HG03159 (cell line): ENCODE data around the gene GOLGA3.
"Not testable (repeated sequence)": the region's sequence is repeated elsewhere in the genome, so short reads cannot be mapped to it uniquely, and the experiment has no call there.

ENCODE experiments used
- ATAC-seq: cut with Tn5 transposase; IDR thresholded peaks from one replicate; pipeline ENCODE4 v1.9.1; 2021; ENCODE audit warnings: mild to moderate bottlenecking, moderate library complexity; ENCODE audit not compliant: unreplicated experiment

The GOLGA3 gene

DNA sequence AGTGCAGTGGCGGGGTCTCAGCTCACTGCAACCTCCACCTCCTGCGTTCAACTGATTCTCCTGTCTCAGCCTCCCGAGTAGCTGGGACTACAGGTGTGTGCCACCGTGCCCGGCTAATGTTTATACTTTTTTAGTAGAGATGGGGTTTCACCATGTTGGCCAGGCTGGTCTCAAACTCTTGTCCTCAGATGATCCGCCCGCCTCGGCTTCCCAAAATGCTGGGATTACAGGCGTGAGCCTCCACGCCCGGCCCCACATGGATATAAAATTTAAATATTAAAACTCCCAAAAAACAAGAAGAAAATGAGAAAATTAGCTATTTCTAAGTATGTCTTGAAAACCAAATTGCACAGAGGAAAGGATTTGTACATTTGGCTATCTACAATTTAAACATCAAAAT is 16.0 kb upstream of the GOLGA3 start:
- ATAC-seq, result not testable (repeated sequence)

DNA sequence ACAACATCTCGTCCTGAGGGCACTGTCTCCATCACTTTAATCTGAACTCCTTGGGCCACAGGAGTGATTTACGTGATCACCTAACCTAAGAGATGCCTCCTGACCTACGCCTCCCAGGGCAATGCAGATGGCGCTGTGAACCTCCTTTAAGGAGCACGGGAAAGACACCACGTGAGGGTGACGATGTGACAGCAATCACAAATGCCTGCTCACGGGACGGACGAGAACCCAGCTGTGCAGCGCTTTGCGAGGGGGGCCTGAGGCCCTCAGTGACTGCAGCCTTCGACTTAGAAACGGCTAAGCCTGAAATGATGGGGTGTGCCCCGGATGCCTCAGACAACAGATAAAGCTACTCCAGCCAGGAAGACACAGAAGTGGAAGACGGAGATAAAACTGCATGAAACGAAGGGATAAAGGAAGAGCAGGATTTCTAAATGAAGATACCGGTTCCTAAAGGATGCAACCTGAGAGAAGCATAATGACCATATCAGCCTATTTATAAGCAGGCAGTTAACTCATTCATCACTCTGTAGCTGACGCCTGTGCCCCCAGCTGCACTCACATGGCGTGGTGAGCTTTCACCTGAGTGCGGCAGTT is 13.9 kb upstream of the GOLGA3 start:
- no peak for ATAC-seq

DNA sequence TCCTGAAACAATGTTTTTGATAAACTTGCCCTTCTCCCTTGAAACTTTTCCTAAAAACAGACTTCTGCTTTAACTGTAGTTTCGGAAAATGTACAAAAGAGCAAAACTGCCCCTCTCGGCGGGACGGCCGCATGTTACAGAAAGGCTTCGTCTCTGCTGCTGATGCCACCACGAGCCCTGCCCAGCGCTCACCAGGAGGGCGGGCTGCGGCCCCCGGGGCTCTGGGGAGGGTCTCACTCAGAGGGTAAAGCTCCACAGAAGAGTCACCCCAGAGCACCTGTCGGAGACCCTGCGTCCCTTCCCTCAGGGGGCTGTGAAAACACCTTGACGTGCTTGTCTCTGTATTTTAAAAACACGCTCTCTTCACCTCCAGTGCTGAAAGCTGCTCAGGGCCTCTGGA is 12.5 kb upstream of the GOLGA3 start:
- ATAC-seq, result no peak

DNA sequence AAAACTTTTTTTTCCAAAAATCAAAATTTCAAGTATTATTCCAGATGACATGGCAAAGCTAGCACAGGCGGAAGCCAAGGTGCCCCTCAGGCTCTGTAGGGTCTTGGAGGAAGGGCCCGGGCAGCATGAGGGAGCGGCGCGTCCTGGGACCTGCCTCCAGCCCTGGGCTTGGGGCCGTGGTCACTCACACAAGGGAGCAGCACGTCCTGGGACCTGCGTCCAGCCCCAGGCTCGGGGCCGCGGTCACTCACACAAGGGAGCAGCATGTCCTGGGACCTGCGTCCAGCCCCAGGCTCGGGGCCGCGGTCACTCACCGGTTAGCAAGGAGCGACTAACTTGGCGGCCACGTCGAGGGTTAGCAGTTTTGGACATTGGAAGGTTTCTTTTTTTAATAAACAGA is 11.9 kb upstream of the GOLGA3 start:
- ATAC-seq, result no peak

DNA sequence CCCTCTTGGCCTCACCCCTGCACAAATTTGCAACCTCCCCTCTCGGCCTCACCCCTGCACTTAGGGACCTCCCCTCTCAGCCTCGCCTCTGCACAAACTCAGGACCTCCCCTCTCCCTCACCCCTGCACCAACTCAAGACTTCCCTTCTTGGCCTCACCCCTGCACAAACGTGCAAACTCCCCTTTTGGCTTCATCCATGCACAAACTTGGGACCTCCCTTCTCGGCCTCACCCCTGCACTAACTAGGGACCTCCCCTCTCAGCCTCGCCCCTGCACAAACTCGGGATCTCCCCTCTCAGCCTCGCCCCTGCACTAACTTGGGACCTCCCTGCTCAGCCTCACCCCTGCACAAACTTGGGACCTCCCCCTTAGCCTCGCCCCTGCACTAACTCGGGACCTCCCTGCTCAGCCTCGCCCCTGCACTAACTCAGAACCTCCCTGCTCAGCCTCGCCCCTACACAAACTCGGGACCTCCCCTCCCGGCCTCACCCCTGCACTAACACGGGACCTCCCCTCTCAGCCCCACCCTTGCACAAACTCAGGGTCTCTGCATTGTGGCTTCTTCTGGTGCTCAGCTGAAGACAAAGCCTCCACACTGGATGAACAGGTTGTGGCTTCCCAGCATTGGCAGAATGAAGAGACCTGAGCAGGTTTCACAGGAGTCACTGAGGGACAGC is 11.0 kb upstream of the GOLGA3 start:
- no peak for ATAC-seq

DNA sequence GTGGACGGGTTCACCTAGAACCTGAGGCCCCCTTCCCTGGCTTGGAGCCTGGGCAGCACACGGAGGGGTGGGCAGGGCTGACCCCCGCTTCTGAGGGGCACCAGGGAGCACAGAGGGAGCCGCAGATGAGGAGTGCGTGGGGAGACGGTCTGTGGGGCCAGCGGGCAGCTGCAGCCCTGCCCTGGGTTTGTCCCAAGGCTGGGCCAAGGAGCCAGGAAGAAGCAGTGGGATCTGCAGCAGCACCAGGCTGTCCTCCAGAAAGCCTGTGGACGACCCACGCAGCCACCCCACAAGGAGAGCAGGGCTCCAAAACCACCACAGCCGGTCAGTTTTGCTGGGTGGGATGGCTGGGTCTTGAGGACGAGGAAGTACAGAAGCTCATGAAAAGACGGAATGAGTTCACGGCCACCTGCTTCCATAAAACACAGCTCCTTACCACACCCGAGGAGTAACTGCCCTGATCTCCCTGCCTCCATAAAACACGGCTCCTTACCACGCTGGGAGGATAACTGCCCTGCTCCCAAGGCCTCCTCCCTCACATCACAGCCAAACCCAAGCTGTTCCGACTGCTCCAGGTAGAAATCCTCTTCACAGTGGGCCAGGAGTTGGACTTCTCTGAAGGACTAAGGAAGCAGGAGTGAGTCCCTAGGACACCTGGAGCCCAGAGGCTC is 9.9 kb upstream of the GOLGA3 start:
- ATAC-seq, result no peak

DNA sequence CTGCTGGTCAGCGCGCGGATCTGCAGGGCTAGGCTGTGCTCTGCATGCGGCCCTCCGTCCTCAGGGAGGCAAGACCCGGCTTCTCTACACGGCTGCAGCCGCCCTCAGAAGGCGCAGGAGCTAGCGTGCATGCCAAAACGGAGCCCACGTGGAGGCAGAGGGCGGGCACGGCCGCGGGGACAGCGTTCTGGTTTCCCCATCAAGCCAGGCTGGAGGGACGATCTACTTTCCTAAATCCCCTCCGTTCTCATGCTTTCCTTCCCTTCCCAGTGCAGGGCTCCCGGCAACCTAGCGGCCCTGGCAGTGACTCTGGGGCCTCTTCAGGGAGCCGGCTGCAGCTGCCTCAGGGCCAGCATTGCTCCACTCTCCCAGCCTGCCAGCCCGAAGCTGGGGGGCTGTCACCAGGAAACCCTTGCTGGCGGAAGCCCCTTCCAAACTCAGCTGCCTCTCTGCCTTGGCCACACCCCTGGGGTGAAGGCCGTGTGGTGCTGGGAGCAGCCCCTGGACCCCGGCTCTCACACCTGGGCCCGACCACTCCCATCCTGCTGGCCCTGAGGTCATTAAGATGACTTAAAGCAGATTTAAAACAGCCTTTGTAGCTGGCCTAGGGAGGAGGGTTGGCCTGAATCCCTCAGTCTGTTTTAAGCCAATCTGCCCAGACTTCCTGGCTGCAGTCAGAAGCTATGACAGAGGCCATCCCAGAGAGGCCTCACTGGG is 9.2 kb upstream of the GOLGA3 start:
- no peak for ATAC-seq

DNA sequence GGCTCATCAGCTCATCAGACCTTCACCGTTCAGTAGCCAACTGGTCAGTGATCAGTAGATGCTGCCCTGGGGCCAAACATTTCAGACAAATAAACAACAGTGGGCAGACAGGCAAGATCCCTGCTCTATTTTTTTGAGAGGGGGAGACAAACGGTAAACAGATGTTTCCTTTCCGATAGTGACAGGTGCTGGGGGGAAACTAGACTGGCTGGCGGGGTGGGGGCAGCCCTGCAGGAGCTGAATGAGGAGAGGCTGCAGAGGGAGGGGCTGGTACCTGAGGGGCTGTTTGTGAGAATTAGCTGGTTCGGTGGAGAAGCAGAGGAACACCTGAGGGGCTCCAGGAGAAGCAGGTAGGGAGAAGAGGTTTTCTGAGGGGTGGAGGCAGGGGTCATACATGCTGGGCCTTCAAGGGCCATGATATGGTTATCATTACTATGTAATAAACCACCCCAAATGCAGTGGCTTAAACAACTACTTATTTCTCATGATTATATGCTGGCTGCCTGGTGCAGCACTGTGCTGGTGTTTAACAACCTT is 8.2 kb upstream of the GOLGA3 start:
- ATAC-seq, result no peak

DNA sequence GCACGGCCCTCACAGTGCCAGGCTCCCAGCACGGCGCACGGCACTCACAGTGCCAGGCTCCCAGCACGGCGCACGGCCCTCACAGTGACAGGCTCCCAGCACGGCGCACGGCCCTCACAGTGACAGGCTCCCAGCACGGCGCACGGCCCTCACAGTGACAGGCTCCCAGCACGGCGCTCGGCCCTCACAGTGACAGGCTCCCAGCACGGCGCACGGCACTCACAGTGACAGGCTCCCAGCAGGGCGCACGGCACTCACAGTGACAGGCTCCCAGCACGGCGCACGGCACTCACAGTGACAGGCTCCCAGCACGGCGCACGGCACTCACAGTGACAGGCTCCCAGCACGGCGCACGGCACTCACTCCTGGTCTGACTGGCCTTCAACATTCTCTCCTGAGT is 7.6 kb upstream of the GOLGA3 start:
- ATAC-seq, result not testable (repeated sequence)

DNA sequence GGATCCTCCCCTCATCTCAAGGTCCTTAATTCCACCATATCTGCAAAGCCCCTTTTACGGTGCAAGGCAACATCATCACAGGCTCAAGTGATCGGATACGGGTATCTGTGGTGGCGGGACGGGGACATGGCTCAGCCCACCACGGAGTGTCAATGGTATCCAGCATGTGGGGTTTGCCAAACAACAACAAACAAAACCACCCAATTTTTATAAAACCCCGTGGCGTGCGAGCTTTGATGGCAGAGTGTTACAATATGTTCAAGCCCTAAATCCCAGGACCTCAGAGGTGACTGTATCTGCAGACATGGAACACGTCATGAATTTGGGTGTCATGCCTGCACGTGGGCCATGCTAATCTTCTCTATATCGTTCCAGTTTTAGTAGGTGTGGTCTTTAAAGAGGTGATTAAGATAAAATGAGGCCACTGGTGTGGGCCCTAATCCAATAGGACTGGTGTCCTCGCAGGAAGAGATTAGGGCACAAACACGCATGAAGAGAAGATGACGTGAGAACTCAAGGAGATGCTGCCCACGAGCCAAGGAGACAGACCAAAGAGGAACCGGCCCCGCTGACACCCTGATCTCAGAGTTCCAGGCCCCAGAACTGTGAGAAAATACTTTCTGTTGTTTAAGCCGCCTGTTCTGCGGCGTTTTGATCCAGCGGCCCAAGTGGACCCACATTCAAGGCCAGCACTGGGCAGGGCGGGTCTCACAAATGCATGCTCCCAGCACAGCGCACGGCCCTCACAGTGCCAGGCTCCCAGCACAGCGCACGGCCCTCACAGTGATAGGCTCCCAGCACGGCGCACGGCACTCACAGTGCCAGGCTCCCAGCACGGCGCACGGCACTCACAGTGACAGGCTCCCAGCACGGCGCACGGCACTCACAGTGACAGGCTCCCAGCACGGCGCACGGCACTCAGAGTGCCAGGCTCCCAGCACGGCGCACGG is 6.7 kb upstream of the GOLGA3 start:
- ATAC-seq, result no peak

DNA sequence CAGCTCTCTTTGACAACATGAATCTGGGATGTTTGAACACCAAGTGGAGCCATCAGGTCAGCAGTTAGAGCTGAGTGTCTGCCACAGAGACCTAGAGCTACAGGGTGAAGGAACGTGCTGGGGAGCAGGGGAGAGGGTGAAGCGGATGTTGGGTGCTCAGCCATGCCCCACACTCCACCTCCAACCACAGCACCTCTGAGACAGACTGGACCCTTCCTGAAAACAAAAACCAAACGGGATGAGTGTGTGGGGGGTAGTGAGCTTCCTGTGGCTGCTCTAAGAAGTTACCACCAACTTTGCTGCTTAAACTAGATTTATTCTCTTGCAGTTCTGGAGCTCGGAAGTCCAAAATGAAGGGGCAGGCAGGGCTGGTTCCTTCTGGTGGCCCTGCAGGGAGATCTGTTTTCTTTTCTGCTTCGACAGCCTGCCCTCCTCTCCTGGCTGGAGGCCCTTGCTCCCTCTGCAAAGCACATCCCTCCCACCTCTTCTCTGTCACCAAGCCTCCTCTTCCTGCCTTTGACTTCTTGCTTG is 5.6 kb upstream of the GOLGA3 start:
- ATAC-seq, result no peak

DNA sequence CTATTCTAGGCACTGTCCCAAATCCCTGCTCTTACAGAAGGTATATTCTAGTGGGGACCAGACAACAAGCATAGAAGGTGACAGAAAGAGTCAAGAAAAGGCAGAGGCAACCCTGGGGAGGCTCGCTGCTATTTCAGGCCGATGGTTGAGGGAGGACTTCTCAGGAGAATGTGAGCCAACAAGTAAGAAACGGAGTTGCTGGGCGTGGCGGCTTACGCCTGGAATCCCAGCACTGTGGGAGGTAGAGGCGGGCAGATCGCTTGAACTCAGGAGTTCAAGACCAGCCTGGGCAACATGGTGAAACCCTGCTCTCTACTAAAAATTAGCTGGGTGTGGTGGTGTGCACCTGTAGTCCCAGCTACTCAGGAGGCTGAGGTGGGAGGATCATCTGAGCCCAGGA is 4.7 kb upstream of the GOLGA3 start:
- no peak for ATAC-seq

DNA sequence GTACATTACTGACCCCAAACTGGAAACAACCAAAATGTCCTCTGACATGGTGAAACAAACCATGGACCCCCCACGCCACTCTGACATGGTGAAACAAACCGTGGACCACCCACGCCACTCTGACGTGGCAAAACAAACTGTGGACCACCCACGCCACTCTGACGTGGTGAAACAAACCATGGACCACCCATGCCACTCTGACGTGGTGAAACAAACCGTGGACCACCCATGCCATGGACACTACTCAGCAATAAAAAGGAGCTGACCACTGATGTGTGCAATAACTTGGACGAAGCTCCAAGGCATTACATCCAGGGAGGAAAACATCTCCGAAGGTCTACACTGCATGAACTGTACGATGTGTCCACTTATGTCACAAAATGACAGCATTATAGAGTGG is 3.1 kb upstream of the GOLGA3 start:
- ATAC-seq, result no peak

DNA sequence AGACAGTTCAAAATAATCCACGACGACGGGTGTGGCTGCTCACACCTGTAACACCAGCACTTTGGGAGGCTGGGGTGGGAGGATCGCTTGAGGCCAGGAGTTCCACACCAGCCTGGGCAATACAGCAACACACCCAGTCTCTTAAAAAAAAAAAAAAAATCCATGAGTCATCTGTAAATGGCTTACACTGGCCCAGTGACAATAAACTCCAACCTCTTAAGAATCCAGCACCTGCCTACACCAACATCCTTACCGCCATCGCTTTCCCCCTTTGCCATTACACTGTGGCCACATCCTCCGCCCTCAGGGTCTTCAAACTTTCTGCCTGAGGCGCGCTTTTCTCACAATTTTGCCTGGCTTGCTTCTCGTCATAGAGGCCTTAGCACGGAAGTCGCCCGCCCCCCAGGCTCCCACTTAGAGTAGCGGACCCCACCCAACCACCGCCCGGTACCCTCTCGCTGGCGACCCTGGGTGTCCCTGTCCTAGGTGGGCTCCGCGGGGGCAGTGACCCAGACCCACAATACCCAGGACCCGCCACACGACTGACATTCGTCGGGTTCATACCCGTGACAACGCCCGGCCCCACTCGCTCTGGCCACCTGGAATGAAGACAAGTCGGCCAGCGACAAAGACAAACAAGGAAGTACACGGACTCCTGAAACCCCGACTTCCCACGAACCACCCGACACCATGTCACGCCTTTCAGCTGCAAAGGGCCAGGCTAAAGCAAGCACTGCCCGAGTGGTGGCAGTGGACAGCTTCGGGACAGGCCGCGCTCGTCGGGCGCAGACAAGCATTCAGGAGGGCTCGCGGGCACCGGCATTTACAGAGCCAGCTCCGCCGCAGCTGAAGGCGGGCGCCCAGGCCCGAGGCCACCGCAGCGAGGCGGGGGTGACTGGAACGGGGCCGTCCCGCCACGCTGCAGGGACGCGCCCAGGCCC is 636 bp downstream of the GOLGA3 start:
- ATAC-seq, result peak; percentile 25

DNA sequence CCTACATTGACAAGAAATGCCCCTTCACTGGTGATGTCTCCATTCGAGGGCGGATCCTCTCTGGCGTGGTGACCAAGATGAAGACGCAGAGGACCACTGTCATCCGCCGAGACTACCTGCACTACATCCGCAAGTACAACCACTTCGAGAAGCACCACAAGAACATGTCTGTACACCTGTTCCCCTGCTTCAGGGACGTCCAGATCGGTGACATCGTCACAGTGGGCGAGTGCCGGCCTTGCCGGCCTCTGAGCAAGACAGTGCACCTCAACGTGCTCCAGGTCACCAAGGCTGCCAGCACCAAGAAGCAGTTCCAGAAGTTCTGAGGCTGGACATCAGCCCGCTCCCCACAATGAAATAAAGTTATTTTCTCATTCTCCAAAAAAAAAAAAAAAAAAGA is 2.8 kb downstream of the GOLGA3 start:
- ATAC-seq, result no peak

DNA sequence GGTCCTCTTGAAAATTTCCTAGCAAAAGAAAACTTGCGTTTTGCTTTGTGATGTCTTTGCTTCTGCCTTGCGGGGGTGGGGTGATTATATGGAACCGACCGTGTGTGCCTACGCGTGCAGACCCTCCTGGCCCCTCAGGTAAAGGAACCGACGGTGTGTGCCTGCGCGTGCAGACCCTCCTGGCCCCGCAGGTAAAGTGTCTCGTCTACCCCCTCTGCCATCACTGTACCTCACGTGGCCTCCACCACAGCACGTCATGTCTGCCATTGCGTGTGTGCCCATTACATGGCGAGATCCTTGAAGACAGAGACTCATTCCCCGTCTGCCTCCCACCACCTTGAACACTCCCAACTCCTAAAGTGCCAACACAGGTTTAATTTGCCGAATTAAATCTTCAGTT is 3.6 kb downstream of the GOLGA3 start:
- no peak for ATAC-seq

DNA sequence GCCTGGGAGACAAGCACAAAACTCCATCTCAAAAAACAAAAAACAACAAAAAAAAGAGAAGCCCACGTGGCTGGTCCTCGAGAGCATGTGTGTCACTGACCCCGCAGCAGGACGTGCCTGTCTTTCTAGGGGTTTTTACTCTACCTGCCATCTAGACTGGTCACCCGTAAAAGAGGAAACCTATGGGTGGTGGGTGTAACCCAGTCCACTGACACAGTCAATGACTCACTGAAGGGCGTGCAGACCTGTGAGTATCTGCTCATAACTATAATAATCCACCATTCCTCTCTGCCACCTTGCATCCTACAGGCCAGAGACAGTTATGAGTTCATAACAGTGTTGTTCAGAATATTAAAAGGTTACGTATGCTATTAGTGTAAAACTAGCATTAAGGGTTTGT is 4.6 kb downstream of the GOLGA3 start:
- no peak for ATAC-seq

DNA sequence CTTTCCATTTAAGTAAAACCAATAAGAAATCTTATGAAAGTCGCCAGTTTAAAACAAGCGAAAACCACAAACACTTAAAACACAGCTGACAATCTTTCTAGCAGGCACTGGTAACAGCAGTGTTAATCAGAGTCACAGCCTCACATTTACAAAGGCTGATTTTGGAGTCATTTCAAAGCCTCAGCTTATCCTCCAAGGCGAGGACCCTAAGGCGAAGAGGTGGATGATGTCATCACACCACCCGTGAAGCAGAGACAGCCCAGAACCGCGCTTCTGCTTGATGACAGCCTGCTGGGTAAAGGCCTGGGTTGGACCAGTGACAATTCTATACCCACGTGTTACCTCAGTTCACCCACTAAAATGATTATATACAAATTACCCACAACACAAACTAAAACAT is 10.1 kb downstream of the GOLGA3 start:
- ATAC-seq, result no peak

DNA sequence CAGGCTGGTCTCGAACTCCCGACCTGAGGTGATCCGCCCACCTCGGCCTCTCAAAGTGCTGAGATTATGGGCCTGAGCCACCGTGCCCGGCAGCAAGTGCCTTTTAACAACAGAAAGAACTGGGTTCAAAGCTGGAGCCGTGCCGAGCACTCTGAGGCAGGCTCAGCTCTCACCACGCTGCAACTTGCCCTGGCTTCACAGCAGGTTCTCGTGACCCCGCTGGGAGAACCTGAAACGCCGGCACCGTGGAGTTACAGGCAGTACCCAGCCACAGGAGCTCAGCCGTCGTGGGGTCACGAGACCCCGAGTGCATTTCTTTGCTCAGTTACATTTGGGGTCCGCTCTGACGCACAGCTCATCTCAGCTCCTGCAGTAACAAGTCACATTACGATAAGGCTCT is 14.4 kb downstream of the GOLGA3 start:
- ATAC-seq, result no peak
